GM23338 (cell line): Measurements from ENCODE around the gene OXCT1. TPM values are rescaled to one million over a fixed set of nuclear protein-coding genes. Genes with fewer than 3 reads are reported as not detected.

Experiments
- ATAC-seq: fragments of 200-7000 bp; cut with Tn5 transposase; 3 replicates; pipeline ENCODE4 v1.9.1; 2020
- DNase-seq: peaks from one replicate; pipeline ENCODE4 v3.0.0-alpha.2; 2015; ENCODE audit warnings: low spot score
- H2AFZ ChIP-seq: fragments of 200-600 bp; sonication (generic); 2 replicates; pipeline ENCODE4 v1.8.0; 2016; ENCODE audit warnings: antibody characterized with exemption, mild to moderate bottlenecking, moderate library complexity
- H3F3A ChIP-seq: fragments of 200-600 bp; sonication (generic); replicated peaks from 2 replicates; pipeline ENCODE4 v1.8.0; 2017; ENCODE audit warnings: antibody characterized with exemption, mixed run types, low read depth
- H3K27ac ChIP-seq: fragments of 200-600 bp; sonication (generic); 2 replicates; pipeline ENCODE4 v1.6.1; 2016; ENCODE audit warnings: low read depth
- H3K27me3 ChIP-seq: fragments of 200-600 bp; sonication (generic); 2 replicates; pipeline ENCODE4 v1.8.0; 2016; ENCODE audit warnings: mild to moderate bottlenecking, mixed run types, moderate library complexity; ENCODE audit not compliant: insufficient read depth
- H3K36me3 ChIP-seq: fragments of 200-600 bp; sonication (generic); 2 replicates; pipeline ENCODE4 v1.8.0; 2016; ENCODE audit warnings: mild to moderate bottlenecking; ENCODE audit not compliant: insufficient read depth
- H3K4me1 ChIP-seq: fragments of 200-600 bp; sonication (generic); 2 replicates; pipeline ENCODE4 v1.8.0; 2016; ENCODE audit warnings: mild to moderate bottlenecking, moderate library complexity; ENCODE audit not compliant: insufficient read depth
- H3K4me2 ChIP-seq: fragments of 200-600 bp; sonication (generic); 2 replicates; pipeline ENCODE4 v1.7.1; 2017; ENCODE audit warnings: mixed run types
- H3K4me3 ChIP-seq: fragments of 200-600 bp; sonication (generic); 2 replicates; pipeline ENCODE4 v1.6.1; 2016; ENCODE audit warnings: mixed run types
- H3K79me2 ChIP-seq: fragments of 200-600 bp; sonication (generic); replicated peaks from 2 replicates; pipeline ENCODE4 v1.8.0; 2017; ENCODE audit warnings: mild to moderate bottlenecking; ENCODE audit not compliant: insufficient read depth
- H3K9me2 ChIP-seq: fragments of 200-600 bp; sonication (generic); 2 replicates; pipeline ENCODE4 v1.8.0; 2017; ENCODE audit not compliant: insufficient read depth
- H4K20me1 ChIP-seq: fragments of 200-600 bp; sonication (generic); replicated peaks from 2 replicates; pipeline ENCODE4 v1.8.0; 2017; ENCODE audit warnings: mild to moderate bottlenecking; ENCODE audit not compliant: insufficient read depth
- H3K27ac Mint-ChIP-seq: 2 replicates; pipeline ENCODE4 v1.8.0; 2020; ENCODE audit warnings: inconsistent platforms, mild to moderate bottlenecking, moderate library complexity, mixed read lengths
- H3K27me3 Mint-ChIP-seq: 3 replicates; pipeline ENCODE4 v1.8.0; 2022; ENCODE audit warnings: low read depth, mild to moderate bottlenecking, moderate library complexity, mixed read lengths, inconsistent platforms; ENCODE audit not compliant: insufficient read depth, poor library complexity
- H3K36me3 Mint-ChIP-seq: 3 replicates; pipeline ENCODE4 v1.8.0; 2021; ENCODE audit warnings: low read depth, mild to moderate bottlenecking, inconsistent platforms, moderate library complexity, mixed read lengths
- H3K4me1 Mint-ChIP-seq: 3 replicates; pipeline ENCODE4 v1.8.0; 2020; ENCODE audit warnings: mild to moderate bottlenecking, inconsistent platforms, mixed read lengths
- H3K4me3 Mint-ChIP-seq: 3 replicates; pipeline ENCODE4 v1.8.0; 2021; ENCODE audit warnings: moderate library complexity, mild to moderate bottlenecking, inconsistent platforms, mixed read lengths
- H3K9me3 Mint-ChIP-seq: 3 replicates; pipeline ENCODE4 v1.8.0; 2020; ENCODE audit warnings: moderate library complexity, mild to moderate bottlenecking, inconsistent platforms, mixed read lengths
- JUNB ChIP-seq: IDR thresholded peaks from one replicate; pipeline ENCODE4 v1.6.1; 2016; ENCODE audit warnings: antibody characterized with exemption; ENCODE audit not compliant: unreplicated experiment
- NANOG ChIP-seq: IDR thresholded peaks from 2 replicates; pipeline ENCODE4 v1.6.1; 2016; ENCODE audit warnings: antibody characterized with exemption, borderline replicate concordance
- ZNF462 ChIP-seq: fragments of 250-450 bp; sonication (Bioruptor Pico); IDR thresholded peaks from 2 replicates; pipeline ENCODE4 v1.5.0; 2020; ENCODE audit warnings: mild to moderate bottlenecking, moderate library complexity
- polyA plus RNA-seq: library from polyadenylated mRNA; unstranded; fragments of >200 nt; fragmentation: Nextera tagmentation; extraction: Ambion mirVana; gene quantifications from 2 replicates; pipeline ENCODE4 v1.2.1, GENCODE V29; 2016
- total RNA-seq: library from RNA; depleted of rRNA; stranded (reverse); fragments of >200 nt; shearing (Covaris generic); gene quantifications from 2 replicates; pipeline ENCODE4 v1.2.3, GENCODE V29; 2014
- TF ChIP-seq, protein P1 (sequence below): IDR thresholded peaks from one replicate; pipeline ENCODE4 v1.6.1; 2018; ENCODE audit warnings: antibody characterized with exemption; ENCODE audit not compliant: unreplicated experiment

OXCT1 gene
- total and polyA plus RNA-seq, 2 experiments from 2014 or later: 11.6 to 37.0 TPM

GRCh38 chr5:41763574-41763973 is 106.7 kb downstream of the OXCT1 start:
- H2AFZ ChIP-seq: no peak overlapping the region
- H3K27ac ChIP-seq: no peak overlapping the region
- no peaks in the 10 kb centered on the region for H3K79me2 ChIP-seq
- H3K4me2 ChIP-seq: no peak overlapping the region
- no peaks in the 10 kb centered on the region for H3K4me1 Mint-ChIP-seq
- H3K36me3 Mint-ChIP-seq: peaks cover 2% of the 10 kb centered on the region; the same call in 1 of the 3 replicates
- no peaks in the 10 kb centered on the region for H3K4me1 ChIP-seq
- H3K4me3 Mint-ChIP-seq: no peak overlapping the region
- H3K27me3 Mint-ChIP-seq: no peaks in the 10 kb centered on the region
- DNase-seq: no peak
- H3K27me3 ChIP-seq: no peaks in the 10 kb centered on the region
- no peaks in the 10 kb centered on the region for H3K9me2 ChIP-seq
- no peak overlapping the region for H3K27ac Mint-ChIP-seq
- TF ChIP-seq NANOG: no peak
- TF ChIP-seq ZNF462 (CRISPR knock-in tag): no peak
- no peak for TF ChIP-seq JUNB
- TF ChIP-seq, protein P1, sequence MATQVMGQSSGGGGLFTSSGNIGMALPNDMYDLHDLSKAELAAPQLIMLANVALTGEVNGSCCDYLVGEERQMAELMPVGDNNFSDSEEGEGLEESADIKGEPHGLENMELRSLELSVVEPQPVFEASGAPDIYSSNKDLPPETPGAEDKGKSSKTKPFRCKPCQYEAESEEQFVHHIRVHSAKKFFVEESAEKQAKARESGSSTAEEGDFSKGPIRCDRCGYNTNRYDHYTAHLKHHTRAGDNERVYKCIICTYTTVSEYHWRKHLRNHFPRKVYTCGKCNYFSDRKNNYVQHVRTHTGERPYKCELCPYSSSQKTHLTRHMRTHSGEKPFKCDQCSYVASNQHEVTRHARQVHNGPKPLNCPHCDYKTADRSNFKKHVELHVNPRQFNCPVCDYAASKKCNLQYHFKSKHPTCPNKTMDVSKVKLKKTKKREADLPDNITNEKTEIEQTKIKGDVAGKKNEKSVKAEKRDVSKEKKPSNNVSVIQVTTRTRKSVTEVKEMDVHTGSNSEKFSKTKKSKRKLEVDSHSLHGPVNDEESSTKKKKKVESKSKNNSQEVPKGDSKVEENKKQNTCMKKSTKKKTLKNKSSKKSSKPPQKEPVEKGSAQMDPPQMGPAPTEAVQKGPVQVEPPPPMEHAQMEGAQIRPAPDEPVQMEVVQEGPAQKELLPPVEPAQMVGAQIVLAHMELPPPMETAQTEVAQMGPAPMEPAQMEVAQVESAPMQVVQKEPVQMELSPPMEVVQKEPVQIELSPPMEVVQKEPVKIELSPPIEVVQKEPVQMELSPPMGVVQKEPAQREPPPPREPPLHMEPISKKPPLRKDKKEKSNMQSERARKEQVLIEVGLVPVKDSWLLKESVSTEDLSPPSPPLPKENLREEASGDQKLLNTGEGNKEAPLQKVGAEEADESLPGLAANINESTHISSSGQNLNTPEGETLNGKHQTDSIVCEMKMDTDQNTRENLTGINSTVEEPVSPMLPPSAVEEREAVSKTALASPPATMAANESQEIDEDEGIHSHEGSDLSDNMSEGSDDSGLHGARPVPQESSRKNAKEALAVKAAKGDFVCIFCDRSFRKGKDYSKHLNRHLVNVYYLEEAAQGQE: no peak
- no peaks in the 10 kb centered on the region for H4K20me1 ChIP-seq
- no peaks in the 10 kb centered on the region for H3K9me3 Mint-ChIP-seq
- no peaks in the 10 kb centered on the region for H3K36me3 ChIP-seq
- H3F3A ChIP-seq: no peaks in the 10 kb centered on the region
- ATAC-seq: no peak
- H3K4me3 ChIP-seq: no peak overlapping the region
